HuH-7.5 (cell line): Measurements from ENCODE around the gene GNG4.
"Not testable (repeated sequence)": the region's sequence is repeated elsewhere in the genome, so short reads cannot be mapped to it uniquely, and the experiment has no call there.

Experiments used
- DNase-seq: peaks from one replicate; pipeline ENCODE4 v3.0.0; 2011; ENCODE audit warnings: low spot score

GNG4 gene

DNA sequence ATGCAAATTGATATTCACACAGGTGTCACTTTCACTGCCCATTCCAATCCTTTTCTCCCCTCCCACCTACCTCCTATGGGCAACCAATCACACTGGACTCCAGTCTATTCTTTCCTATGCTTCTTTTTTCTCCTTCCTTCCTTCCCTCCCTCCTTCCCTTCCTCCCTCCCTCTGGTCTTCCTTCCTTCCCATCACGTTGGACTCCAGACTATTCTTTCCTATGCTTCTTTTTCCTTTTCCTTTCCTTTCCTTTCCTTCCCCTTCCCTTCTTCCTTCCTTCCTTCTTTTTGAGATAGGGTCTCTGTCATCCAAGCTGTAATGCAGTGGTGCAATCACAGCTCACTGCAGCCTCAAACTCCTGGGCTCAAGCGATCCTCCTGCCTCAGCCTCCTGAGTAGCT is 64.6 kb downstream of the GNG4 start:
- no peak for DNase-seq

- peak; percentile 45 for DNase-seq
Measured at GRCh38 chr1:235583511-235584001, 66.0 kb downstream of the GNG4 start.

DNA sequence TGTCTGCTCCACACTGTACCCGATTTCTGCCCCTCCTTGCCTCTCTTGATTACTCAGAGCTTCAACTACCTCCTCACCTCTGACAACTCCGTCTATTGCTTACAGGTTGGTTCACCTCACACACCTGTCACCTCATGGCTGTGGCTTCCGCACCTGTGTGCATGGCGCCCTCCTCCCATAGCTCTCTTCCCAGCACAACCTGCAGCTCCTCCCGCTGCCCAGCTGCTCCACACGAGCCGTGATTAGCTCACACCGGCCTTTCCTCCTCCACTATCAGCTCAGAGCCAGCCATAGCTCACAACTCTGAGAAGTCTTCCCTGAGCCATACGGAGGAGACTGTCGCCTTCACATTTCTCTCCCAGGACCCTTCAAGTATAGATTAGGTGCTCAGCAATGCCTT is 67.5 kb downstream of the GNG4 start:
- DNase-seq: no peak

DNA sequence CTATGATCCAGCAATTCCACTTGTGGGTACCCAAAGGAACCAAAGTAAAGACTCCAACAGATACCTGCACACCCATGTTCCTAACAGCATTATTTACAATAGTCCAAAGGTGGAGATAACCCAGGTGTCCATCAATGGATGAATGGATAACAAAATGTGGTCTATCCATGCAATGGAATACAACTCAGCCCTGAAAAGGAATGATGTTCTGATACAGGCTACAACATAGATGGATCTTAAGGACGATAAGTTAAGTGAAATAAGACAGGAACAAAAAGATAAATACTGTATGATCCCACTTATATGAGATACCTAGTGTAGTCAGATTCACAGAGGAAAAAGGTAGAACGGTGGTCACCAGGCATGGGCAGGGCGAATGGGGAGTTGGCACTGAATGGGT is 69.7 kb downstream of the GNG4 start:
- DNase-seq: no peak

GRCh38 chr1:235575597-235575996 is 74.0 kb downstream of the GNG4 start:
- DNase-seq: no peak

DNA sequence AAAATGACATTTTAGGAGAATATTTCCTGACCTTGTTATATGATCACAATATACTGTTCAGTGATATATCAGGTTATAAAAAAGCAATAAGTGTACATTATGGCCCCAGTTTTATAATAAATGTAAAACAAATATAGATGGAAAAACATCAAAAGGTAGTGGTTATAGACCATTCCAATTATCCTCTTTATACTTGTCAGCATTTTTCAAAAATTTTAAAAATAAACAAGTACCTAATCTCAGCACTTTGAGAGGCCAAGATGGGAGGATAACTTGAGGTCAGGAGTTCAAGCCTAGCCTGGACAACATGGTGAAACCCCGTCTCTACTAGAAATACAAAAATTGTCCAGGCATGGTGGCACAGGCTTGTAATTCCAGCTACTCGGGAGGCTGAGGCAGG is 75.7 kb downstream of the GNG4 start:
- no peak for DNase-seq

DNA sequence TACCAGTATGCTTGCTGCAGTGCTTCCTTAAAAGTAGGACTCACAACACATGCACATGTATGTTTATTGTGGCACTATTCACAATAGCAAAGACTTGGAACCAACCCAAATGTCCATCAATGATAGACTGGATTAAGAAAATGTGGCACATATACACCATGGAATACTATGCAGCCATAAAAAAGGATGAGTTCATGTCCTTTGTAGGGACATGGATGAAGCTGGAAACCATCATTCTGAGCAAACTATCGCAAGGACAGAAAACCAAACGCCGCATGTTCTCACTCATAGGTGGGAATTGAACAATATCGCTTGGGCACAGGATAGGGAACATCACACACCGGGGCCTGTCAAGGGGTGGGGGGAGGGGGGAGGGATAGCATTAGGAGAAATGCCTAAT is 76.6 kb downstream of the GNG4 start:
- not testable (repeated sequence) for DNase-seq

DNA sequence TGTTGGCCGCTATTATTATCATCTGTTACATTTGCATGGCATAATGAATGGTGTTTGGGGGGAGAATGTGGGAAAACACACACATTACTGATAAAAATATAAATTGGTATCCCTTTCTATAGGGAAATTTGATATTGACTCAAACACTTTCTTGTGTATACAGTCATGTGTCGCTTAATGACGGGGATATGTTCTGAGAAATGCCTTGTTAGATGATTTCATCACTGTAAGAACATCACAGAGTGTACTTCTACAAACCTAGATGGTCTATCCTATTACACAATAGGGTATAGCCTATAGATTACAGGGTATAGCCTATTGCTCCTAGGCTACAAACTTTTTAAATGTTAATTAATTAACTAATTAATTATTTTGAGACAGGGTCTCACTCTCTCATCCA is 78.1 kb downstream of the GNG4 start:
- no peak for DNase-seq

GRCh38 chr1:235567812-235568503 is 81.6 kb downstream of the GNG4 start:
- DNase-seq: no peak

- DNase-seq: no peak
Measured at GRCh38 chr1:235566084-235566483, 83.5 kb downstream of the GNG4 start.

DNA sequence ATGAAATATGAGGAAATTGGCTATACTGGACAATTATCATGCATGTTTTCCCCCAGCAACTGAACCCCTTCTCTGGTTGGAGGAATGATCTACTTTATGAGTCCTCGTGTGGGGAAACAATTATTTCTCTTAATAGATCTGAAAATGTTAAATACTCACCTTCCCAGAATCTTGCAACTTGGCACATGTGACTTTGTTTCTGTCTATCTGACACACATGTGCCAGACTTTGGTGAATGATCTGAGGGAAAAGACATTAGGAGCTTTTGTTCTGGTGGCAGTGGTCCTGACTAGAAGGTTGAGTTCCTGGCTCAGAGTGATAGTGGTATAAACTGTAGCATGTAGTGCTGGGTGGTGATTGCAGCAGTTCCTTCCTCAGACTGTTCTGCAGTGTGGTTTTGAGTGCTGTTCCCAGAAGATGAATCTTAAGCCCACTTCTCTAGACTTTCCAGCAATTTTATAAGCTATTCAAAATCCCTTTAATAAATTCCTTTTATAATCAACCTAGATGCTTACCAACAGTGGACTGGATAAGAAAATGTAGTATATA is 86.0 kb downstream of the GNG4 start:
- DNase-seq: no peak

DNA sequence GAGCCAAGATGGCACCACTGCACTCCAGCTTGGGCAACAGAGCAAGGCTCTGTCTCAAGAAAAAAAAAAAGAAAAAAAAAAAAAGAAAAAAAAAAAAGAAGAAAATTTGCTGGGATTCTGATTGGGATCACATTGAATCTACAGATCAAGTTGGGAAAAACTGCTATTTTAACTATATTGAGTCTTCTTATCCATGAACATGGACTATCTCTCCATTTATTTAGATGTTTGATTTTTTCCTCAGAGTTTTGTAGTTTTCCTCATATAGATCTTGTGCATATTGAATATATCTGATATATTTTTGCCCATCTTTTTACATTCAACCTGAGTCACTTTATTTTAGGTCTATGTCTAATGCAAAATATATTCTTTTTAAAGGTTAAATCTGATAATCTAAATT is 87.0 kb downstream of the GNG4 start:
- DNase-seq: no peak

DNA sequence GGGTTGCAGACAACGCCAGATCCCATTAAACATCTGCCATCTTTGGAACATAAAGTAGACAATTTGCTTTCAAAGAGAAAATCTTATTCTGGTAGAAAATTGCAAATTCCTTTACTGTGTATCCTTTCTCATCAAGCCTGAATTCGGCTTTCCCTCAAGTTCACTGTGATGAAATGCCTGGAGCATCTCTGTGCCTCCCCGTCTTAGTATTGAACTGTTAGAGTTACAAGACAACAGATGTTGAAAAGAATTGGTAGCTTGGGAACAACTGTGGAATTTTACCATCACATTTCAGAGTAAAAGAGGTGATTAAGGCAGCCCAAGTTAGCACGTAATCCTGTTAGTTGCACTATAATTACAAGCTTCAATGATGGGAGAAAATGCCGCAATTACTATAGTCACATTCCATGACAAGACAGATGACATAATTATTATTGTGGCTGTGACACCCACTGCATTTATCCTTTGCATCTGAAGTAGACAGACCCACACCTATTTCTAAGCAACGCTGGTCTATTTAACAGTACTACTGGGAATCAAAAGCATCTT is 90.9 kb downstream of the GNG4 start:
- no peak for DNase-seq

GRCh38 chr1:235557495-235557894 is 92.1 kb downstream of the GNG4 start:
- DNase-seq: no peak

- no peak for DNase-seq
Measured at GRCh38 chr1:235556807-235557206, 92.8 kb downstream of the GNG4 start.

DNA sequence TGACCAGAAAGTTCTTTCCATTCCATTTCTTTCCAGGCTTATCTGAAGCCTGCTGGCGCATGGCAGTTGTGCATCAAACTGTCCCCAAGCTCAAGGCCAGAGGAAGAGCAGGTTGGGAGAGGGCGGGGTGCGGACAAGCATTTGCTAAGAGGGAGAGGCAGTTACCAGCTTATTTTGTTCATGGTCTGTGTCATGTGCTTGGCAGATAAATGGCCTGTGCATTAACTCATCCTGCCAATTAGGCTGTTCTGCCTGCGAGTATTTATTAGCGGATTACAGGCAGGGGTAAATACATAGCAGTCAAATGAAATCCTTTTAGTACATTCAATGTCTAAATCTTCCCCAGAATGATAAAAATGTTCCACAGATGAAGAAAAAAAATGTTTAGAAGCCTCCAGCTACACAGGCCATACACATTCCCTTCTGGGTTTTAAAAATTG is 96.5 kb downstream of the GNG4 start:
- no peak for DNase-seq

- no peak for DNase-seq
Measured at GRCh38 chr1:235552146-235552716, 97.4 kb downstream of the GNG4 start.

DNA sequence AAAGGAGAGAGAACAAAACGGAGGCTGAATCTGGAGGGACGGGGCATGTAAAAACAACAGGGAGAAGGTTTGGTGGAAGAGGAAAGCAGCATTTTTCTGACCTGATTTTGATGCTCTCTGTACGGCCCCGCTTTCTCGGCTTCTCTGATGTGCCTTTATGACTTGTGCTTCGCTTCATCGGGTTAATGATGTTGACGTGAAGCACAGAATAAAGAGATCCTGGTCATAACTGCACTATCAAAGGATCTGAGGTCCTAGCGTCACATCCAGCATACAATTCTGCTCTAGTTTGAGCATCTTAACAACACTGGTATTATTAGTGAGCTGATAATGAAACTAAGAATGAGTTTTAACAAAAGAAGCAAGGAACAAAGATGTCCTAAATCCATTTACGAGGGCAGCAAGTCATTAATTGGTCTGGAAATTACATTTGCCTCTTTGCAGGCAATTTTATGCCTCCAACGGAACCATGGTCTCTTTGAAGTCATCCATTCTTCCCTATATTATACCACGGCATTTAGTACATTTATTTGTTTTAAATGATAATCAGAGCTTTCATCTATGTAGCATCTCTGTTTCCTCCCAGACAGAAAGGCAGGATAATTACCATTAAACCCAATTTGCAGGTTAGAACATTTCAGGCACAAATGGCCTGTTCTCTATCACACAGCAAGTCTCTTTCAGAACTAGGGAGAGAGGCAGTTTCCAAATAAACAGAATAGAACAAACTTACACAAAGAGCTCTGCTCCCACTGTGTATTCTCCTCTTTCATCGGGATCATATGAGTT is 100.0 kb downstream of the GNG4 start:
- DNase-seq: no peak

DNA sequence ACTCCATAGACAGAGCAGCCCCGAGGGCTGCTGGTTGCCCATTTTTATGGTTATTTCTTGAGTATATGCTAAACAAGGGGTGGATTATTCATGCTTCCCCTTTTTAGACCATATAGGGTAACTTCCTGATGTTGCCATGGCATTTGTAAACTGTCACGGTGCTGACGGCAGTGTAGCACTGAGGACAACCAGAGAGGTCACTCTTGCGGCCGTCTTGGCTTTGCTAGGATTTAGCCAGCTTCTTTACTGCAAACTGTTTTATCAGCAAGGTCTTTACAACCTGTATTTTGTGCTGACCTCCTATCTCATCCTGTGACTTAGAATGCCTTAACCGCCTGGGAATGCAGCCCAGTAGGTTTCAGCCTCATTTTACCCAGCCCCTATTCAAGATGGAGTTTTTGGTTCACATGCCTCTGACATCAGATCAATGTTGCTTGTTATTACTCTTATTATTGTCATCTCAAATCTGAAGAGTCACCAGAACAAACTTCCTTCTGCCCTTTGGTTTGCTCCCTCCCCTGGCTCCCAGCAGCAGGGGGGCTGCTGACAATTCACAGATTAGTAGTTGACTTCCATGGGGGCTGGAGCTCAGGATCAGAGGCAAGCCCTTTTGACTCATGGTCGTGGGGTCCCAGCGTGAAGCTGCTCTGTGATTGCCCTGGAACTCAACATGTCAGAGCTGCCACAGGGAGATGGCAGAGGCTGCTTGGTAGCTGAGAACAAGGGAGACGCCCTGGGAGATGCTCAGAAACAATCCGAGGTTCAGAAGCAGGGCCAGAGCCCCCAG is 103.0 kb downstream of the GNG4 start:
- DNase-seq: not testable (repeated sequence)

DNA sequence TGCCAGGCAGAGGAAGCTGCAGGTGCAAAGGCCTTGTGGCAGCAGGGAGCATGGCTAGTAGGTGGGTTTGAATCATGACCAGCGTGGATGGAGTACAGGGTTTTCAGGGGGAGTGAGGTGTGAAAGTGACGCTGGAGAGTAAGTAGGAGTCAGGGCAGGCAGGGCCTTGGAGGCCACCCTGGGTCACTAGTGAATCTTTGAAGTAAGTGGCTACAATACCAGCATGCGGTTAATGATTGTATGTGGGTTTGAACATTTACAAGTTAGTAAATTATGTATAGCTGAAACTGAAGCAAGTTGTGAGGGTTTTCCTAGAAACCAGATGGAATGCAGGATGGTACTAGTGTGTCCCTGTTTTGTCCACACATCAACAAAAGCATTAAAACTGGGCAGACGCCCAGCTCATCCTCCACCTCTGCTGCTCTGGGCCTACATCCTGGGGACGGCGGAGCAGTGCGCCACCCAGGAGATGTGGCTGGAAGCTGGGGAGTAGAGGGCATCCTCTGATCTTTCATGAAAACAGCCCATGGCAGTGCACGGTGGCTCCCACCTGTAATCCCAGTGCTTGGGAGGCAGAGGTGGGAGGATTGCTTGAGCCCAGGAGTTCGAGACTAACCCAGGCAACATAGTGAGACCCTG is 104.2 kb downstream of the GNG4 start:
- no peak for DNase-seq

DNA sequence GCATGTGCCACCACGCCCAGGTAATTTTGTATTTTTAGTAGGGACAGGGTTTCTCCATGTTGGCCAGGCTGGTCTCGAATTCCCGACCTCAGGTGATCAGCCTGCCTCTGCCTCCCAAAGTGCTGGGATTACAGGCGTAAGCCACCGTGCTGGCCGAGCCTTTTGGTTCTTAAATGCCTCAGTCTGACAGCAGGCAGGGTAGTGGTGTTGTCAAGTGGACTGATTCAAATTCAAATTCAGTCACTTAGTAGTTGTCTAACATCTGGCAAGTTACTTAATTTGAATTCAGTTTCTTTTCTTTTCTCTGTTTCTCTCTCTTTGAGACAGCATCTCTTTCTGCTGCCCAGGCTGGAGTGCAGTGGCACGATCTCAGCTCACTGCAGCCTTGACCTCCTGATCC is 106.7 kb downstream of the GNG4 start:
- not testable (repeated sequence) for DNase-seq
